Stimulated activated naive CD8-positive, alpha-beta T cell treated with anti-CD3 and anti-CD28 coated beads, Interleukin-15, Interleukin-2, amounts not matched to agents 100 U/mL and 50 U/mL, for 24 hours (primary cell): ENCODE results near the gene GSAP.
"Not testable (repeated sequence)": the region's sequence is repeated elsewhere in the genome, so short reads cannot be mapped to it uniquely, and the experiment has no call there.

Experiments
- ATAC-seq: fragments of 150-1000 bp; cut with Tn5 transposase; one replicate; pipeline ENCODE4 v1.10.0; 2021
- DNase-seq: peaks from one replicate; pipeline ENCODE4 v3.0.0; 2021

The GSAP gene

DNA sequence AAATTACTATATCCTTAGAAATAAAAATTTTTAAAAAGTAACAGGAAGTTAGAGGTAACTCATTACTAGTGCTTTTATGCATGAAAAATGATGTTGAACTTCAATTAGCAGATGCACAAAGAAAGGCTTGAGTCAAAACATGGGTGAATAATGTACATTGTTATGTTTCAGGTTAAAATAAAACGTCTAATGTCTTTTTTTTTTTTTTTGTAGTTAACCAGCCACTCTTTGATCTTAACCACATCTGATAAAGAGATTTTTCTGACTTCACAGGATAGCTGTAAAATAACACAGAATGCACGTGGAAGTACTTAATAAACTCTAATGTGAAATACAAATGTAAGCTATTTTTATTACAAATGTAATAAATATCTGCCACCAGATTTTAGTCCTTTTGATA is 61.7 kb downstream of the GSAP start:
- ATAC-seq (no peak), DNase-seq (no peak)

DNA sequence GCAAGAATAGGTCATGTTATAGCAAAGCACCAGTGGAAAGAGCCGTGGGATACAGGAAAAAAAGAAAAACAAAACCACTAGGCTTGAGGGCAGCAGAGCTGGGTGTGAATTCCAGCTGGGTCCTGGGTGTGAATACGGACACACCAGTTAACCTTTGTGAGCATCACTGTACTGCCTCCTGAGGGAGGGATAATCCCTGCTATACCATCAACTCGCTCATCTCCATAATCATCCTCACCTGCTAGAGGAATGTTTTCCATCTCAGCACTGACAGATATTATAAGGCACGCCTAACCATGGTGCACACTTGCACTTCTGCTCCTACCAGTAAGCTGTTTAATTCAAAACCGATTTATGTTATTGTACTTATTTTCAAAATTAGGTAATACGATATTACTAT is 62.2 kb downstream of the GSAP start:
- no peak for DNase-seq
- ATAC-seq, result no peak

DNA sequence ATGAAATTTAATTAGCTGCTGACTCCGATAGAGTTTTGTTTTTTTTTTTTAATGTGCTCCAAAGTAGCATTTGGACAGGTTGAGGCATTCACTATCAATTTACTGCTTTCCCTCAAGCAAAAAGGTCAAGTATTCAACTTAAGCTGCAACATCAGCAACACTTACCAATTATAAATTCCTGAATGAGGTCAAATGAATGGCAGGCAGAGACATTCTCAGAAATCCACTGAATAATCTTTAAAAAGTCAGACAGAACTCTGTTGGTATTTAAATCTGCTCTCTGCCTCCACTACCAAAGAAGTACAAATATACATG is 62.8 kb downstream of the GSAP start:
- DNase-seq (no peak), ATAC-seq (no peak)

DNA sequence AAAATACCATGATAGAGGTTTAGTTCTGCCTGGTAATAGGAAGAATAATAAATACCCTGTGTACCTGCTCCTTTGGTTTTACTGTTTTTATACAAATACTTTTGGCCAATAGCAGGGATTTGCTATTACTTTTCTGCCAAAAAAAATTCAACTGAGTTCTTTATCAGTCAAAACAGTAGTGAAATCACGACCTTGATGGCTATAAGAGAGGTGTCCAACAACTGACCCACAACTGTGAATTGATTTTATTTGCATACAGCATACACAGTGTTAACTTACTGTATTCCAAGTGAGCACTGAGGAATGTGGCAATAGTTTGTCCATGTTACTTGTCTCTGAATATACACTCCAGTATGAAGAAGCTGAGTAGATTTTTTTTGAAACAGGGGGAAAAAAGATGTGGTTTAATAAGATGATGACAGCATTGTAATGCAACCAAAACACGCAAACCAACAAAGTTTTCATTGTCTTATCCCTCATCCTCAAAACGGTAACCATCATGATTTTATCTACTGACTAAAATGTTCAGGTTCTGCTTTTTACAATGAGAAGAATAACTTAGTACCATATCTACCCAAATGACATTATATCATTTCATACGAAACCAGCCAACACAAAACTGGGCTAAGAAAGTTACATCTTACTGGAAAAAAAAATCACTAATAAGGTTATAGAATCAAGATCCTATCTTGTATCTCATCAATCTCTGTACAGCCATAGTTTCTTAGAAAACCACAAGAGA is 63.3 kb downstream of the GSAP start:
- peak; percentile 39 for ATAC-seq
- DNase-seq, result no peak

DNA sequence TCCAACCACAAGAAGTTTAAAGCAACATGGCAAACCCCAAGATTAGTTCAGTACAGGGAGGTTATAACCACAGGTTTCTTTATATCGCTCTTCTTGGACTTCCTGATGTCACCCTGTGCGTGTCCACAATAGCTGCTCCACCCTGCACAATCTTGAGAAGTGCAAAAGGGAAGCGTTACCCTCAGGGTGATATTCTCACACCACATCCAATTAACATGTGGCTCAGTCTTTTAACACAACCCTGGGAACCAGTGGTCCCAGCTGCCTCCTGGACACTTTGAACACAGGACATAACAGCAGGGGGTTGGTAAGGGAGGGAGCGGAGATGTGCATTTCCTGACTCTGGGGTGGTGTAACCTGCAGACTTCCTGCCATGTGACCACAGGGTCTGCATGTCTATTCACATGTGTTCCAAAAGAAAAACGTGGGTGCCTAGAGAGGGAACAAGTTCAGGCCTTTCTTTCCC is 64.6 kb downstream of the GSAP start:
- ATAC-seq (peak; percentile 90), DNase-seq (peak; percentile 57)

DNA sequence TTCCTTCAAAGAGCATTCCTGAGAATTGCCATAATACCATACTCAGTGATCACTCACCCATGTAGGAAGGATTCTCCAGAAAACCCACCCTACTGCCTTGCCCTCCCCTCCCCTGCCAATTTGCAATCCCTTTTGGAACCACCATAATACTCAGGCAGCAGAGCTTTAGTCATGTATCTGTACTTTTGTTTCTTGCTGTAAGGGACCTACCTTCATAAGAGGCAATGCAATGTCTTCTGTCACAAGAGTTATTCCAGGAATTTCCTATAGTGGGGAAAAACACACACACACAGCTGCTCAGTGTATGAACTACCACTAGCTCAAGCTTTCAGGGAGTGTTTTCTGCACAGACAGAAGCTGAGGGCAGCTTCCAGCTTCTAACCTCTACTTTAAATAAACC is 67.0 kb downstream of the GSAP start:
- ATAC-seq, result no peak
- no peak for DNase-seq

DNA sequence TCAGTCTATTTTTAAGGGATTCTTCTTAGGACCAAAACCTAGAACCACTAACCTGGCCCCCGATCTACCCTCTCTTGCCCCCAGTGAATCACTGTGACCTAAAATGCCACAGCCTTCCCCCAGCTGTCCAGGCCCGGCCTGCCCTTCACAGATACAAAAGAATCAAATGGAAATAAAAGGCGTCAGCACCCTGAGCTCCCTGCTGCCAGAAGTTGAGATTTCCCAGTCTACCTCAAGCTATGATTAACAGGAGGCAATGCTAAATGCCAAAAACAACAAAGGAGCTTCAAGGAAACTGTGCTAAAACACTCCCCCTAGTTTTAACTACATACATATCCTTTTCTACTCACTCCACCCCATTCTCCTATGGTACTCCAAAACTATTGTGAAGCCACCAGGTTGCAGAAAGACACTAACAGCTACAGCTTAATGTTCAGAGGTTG is 67.8 kb downstream of the GSAP start:
- ATAC-seq (no peak), DNase-seq (no peak)

DNA sequence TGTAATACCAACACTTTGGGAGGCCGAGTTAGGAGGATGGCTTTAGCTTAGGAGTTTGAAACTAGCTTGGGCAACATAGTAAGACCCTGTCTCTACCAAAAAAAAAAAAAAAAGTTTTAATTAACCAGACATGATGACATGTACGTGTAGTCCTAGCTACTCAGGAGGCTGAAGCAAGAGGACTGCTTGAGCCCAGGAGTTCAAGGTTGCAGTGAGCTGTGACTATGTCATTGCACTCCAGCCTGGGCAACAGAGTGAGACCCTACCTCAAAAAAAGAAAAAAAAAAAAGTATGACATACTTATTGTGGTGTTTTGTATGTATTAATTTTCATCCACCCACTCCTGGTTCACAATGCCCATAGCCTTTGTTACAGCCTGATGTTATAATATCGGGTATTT is 69.7 kb downstream of the GSAP start:
- ATAC-seq (no peak), DNase-seq (no peak)

DNA sequence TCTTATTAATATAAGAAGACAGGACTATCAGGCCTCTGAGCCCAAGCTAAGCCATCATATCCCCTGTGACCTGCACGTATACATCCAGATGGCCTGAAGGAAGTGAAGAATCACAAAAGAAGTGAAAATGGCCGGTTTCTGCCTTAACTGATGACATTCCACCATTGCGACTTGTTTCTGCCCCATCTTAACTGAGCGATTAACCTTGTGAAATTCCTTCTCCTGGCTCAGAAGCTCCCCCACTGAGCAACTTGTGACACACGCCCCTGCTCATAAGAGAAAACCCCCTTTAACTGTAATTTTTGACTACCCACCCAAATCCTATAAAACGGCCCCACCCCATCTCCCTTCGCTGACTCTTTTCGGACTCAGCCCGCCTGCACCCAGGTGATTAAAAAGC is 70.7 kb downstream of the GSAP start:
- ATAC-seq, DNase-seq: not testable (repeated sequence)

DNA sequence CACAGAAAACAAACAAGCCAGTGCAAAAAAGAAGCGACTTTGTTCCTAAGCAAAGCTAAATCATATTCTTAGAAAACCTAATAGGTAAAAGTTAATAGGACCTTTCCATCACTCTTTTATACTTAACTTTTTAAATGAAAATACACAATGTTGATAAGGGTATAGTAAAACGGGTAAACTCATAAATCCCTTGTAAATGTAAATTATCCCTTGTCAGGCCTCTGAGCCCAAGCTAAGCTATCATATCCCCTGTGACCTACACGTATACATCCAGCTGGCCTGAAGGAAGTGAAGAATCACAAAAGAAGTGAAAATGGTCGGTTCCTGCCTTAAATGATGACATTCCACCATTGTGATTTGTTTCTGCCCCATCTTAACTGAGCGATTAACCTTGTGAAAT is 76.4 kb downstream of the GSAP start:
- DNase-seq, result no peak
- ATAC-seq, result no peak

DNA sequence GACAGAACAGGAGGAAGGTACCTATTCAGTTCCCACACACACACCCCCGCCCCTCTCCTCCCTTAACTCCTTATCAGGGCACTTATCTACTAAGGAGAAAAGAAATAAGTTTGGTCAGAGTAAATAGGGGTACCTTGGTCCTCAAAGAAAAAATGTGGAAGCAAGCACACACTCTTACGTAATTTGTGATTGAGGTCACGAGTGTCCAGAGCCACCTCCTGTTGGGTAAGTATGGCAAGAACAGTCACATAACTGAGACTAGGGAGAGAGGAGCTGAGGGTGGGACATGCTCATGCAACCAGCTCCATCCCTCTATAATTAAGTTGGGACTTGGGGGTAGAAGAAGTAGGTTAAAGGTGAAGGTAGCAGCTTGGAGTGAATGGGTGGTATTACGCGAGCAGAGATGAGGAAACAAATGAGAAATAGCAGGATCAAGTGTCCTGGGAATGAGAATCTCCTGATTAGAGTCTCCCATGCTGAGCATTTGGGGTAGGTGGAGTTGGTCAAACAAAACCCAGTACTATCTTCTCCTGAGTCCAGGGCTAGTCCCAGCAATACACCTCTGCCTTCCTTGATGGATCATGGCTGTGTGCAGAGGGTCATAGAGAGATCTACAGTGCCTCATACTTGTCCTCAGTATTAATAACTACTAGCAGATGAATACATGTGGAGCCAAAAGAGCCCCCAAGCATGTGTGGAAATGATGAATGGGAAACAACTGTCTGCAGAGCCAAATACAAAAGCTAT is 77.1 kb downstream of the GSAP start:
- ATAC-seq, result no peak
- no peak for DNase-seq

DNA sequence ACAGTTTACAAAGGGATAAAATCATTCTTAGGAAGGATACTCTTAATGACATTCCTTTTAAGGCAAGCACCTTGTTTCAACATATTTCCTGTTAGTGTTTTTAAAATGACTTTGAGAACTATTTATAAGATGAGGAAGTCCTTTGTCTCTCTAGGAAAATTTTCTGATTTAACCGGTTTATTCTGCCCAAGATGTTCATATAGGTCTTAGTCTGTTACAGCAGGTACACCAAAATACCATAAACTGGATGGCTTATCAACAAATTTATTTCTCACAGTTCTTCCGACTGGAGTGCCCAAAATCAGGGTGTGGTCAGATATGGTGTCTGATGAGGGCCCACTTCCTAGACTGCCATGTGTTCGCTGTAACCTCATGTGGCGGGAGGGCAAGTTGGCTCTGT is 77.9 kb downstream of the GSAP start:
- ATAC-seq, result no peak

DNA sequence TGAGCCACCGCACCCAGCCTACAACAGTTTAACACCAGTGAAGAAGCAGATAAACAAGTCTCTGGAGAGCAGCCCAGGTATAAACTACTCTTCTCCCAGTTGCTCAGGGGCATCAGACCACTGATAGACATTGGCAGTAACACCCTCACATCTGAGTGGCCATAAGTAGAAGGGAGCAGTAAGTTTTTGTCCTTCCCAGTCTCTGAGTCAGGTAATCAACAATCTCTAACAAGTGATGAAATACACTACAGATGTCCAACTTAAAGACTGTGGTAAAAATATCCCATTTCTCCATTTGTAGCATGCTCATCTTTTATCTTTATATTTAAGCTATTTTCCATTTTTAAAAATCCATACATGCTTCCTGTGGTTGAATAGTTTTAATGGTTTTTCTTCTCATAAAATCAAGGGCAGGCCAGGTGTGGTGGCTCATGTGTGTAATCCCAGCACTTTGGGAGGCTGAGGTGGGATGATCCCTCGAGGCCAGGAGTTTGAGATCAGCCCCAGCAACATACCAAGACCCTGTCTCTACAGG is 78.6 kb downstream of the GSAP start:
- DNase-seq (no peak), ATAC-seq (no peak)

More for the DNA sequence above, 77.9 kb downstream of the GSAP start:
- DNase-seq, result no peak

DNA sequence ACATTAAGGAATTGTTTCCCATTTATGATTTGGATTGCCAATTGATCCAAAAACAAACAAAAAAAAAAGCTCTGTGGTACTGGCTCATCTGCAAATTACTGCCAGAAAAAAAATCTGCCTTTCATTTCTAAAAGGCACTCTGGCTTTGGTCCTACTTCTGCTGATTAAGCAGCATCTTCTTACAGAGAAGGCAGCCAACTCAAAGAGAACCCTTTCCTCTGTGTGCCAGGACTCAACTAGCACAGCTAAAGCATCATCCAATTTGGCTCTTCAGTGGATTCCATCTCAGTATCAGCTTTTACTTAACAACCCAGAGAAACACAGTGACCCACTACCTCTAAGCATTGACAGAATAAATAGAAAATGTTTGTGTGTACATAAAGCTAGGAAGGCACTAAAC is 80.6 kb downstream of the GSAP start:
- no peak for ATAC-seq
- DNase-seq, result no peak

DNA sequence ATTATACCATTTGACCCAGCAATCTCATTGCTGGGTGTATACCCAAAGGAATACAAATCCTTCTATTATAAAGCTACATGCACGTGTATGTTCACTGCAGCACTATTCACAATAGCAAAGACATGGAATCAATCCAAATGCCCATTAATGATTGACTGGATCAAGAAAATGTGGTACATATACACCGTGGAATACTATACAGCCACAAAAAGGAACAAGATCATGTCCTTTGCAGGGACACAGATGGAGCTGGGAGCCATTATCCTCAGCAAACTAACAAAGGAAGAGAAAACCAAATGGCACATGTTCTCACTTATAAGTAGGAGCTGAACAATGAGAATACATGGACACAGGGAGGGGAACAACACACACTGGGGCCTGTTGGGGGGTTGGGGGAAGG is 82.1 kb downstream of the GSAP start:
- not testable (repeated sequence) for ATAC-seq, DNase-seq

DNA sequence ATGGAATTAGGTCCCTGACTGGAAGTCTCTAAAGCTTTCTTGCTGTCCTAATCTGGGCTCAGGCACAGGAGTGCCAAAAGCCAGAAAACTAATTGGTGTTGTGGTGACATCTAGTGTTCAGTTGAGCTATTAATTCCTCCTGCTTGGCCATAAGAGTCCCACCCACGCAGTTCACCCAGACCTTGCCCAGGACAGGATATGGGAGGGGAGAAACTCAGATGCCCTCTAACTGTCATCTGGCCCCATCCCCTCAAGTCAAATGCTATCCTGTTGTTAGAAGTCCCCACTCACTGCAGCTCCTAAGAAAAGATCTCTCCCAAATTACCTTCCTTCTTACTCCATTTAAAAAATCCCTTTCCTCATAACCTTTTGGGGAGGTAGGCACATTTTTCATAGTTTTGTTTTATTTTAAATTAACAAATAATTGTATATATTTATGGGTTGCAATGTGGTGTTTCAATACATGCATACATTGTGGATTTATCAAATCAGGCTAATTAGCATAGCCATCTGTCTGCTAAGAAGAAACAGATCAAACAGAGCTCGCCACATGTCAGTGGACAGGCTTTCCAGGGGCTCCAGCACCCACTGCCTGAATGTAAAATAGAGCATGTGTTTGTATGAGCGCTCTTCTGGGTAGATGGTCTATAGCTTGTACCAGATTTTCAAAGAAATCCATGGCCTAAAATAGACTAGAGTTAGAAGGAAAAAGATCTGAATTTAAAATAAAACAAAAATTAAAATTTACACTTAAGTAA is 84.0 kb downstream of the GSAP start:
- DNase-seq, result peak; percentile 66
- peak; percentile 64 for ATAC-seq

DNA sequence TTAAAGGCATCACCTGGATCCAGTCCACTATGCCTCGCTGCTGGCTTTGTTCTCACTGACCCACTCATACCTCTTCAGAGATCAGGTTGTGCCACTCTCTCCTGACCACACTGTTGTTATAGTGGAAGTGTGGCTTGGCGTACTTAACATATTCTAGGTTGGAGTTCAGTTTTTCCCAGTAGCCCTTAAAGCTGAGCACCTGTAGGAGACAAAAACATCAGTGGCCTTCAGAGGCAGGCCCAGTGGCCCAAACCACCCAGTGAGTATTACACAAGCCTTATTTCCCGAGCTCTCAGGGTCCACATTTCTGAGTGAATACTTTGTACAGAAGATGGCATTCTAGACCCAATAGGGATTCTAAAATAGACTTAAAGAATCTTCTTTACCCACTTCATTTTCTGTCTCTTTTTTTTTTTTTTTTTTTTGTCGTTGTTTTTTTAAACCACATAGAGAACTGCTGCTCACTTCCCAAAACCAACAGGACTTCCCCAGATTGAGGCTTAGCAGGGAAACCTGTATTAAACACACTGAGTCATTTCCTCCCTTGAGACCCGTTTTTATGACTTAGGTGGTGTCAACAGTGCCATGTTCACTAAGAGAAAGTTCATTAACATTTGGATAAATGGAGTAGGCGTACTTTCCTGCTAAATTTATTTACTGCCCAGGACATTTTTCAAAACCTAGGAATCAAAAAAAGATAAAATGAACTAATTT is 85.8 kb downstream of the GSAP start:
- DNase-seq, result peak; percentile 33
- ATAC-seq, result peak; percentile 64

DNA sequence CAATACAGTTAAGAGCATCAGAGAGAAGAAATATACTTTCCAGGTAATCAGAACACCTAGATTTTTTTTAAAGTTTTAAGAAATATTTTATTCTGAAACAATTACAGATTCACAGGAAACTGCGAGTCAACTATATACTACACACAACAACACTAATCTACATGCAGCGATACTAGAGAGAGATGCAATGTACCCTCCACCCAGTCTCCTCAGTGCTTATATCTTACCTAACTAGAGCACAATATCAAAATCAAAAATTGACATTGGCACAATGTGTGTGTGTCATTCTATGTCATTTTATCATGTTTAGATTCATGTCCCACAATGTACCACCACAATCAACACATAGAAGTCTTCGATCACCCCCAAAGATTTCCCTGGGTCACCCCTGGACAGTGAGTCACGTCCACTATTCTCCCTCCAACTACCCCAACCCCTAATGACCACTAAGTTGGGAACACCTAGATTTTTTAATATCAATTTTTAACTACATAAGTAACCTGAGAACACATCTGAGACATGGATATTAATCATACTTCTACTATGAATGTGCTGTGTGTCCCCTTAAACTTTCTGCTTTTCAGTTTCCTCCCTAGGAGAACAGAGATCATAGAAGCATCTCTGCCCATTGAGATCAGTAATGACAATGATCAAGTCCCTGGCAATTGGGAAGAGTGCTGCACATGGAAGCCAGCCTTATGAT is 86.5 kb downstream of the GSAP start:
- DNase-seq (no peak), ATAC-seq (peak; percentile 67)

DNA sequence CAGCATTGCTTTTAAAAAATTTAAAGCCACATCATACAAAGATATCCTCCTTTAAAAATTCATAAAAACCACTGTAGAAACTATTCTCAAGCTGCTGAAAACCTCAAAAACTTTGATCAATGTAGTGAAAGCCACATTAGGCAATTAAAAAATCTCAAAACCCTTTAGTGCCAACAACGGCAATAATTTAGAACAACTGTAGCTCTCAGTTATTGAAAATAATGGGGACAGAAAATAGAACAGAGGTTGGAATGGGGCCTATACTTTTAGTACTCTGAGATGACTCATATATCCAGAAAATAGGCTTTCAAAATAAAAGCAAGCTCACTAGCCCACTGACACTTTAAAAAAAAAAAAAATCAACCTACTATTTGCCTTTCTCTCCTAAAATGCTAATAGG is 87.5 kb downstream of the GSAP start:
- no peak for DNase-seq
- ATAC-seq, result no peak

DNA sequence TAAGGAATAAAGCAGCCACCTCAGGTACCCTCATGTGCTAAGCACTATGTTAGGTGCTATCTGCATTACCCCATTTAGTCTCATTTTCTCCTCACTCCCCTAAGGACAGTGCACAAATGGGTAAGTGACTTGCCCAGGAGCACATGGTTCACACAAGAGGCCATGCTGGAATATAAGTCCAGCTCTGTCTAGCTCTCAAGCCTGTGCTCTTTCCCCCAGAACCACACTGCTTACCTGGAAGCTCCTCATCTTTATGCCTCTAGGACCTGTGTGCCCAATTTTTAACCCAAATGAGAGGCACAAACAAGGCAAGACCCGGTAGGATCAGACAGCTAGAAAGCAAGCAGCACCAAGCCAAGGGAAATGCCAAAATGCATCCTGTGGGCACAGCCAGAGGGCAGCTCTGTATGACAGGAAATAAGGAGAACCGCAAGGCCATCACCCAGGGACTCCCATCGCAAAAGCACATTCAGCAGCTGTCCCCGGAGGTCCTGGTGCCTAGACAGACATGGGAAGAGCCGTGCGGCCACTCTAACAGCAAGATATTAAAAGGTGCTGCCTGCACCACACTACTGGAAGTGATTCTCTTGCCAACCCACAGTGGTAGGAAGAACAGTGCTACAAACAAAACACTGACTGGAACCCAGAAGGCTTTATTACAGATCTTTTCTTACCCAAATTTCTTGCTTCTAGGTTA is 88.1 kb downstream of the GSAP start:
- peak; percentile 25 for ATAC-seq
- DNase-seq, result peak; percentile 47
